ENCODE measurements around the gene YOD1. TPM values are rescaled to one million over a fixed set of nuclear protein-coding genes. Genes with fewer than 3 reads are reported as not detected.

YOD1 gene
- total and polyA plus RNA-seq, 7 donors: 1.2 to 7.8 (median 5.2) TPM

DNA sequence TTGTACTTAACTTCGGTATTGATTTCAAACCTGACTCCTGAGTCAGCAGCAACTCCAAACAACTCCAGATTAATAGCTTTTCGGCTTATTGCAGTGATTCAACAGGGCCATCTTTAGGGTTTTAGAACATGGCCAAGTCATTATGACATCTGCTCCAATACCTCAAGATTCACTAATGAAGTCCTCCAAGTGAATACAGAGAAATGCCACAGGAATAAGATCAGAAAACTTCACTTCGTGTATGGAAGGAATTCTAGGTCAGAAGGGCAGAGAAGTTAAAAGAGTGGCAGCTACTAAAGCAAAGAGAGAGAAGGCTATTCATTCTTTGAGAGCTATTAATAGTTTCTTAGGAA, 10.9 kb downstream of the YOD1 start:
- Histone ChIP-seq H3K4me1 (peaks cover 0 to 7% (median 6%) of the 10 kb centered on the region in 4 donors), H3K36me3 (no peaks in the 10 kb centered on the region), H3K4me3 (no peak overlapping the region), H3K27me3 (no peaks in the 10 kb centered on the region), H3K27ac (no peak overlapping the region), H3K9me3 (no peaks in the 10 kb centered on the region)
- WGBS, 2 donors: 72 to 79% methylated on average over 3 of the region's 3 CpGs
- no peak for DNase-seq
- intact Hi-C loops (cut with DNase I): no loop called here
- TF ChIP-seq POLR2AphosphoS5 (IDR thresholded peaks at IDR 0.05) (no peak), POLR2A (IDR thresholded peaks at IDR 0.05) (no peak), EP300 (IDR thresholded peaks at IDR 0.05) (no peak)
- TF ChIP-seq, protein P1, sequence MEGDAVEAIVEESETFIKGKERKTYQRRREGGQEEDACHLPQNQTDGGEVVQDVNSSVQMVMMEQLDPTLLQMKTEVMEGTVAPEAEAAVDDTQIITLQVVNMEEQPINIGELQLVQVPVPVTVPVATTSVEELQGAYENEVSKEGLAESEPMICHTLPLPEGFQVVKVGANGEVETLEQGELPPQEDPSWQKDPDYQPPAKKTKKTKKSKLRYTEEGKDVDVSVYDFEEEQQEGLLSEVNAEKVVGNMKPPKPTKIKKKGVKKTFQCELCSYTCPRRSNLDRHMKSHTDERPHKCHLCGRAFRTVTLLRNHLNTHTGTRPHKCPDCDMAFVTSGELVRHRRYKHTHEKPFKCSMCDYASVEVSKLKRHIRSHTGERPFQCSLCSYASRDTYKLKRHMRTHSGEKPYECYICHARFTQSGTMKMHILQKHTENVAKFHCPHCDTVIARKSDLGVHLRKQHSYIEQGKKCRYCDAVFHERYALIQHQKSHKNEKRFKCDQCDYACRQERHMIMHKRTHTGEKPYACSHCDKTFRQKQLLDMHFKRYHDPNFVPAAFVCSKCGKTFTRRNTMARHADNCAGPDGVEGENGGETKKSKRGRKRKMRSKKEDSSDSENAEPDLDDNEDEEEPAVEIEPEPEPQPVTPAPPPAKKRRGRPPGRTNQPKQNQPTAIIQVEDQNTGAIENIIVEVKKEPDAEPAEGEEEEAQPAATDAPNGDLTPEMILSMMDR (IDR thresholded peaks at IDR 0.05): no peak

DNA sequence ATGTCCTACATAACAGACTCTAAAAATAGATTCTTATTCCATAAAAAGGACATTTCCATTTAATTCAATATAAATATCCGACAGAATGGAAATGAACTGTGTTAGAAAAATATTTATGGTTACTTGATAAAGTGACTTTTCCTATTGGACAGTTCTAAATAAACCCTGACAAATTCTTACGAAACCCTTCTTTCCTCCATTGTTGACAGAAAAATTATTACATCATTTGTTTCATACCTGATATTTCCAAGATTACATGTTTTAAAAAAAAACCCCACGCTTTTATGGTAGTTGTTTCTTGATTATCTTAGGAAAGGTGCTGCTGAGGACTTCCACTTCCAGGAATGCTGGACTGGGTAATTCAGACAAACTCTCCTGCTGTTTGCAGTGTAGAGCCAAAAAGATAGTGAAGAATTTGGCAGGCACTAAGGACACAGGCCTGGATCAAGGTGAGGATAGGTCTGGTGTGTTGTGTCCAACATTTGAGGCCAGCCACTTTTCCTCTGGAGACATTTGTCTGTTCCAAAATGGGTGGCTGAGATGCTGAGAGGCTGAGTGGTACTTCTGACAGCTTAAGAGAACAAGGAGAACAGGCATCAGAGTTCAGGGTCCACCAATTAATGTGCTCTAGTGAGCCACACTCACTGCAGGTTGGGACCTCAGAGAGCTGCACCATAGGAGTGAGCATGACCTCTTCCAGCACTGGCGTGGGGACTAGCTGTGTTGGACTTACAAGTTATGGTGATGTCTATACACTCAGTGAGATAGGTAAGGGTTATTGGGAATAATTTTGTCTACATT, 11.4 kb downstream of the YOD1 start:
- intact Hi-C loops (cut with DNase I): no loop called here

DNA sequence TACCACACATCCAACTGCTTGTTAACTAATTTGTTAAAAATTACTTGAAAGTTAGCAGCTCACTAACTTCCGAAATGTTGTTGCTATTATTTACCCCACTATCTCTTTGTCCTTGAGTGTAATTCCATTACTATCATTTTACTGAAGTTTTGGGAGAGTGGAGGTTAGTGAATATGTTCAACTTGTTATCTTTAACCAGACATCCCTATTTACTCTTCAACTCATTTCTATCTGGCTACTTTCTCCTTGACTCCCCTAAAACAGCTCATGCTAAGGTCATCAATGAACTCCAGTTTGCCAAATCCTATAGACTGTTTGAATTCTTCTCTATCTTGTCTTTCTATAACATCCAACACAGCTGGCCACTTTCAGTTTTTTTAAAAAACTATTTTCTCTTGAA, 14.1 kb downstream of the YOD1 start:
- H3K27ac ChIP-seq: no peak overlapping the region
- no peak for DNase-seq
- H3K4me3 ChIP-seq: no peak overlapping the region
- H3K27me3 ChIP-seq: no peaks in the 10 kb centered on the region
- H3K4me1 ChIP-seq: peaks cover 0 to 5% (median 0%) of the 10 kb centered on the region in 4 donors
- WGBS, 2 donors: 96% methylated on average over 1 of the region's 1 CpG
- intact Hi-C loops (cut with DNase I): no loop called here
- H3K36me3 ChIP-seq: no peaks in the 10 kb centered on the region
- no peaks in the 10 kb centered on the region for H3K9me3 ChIP-seq
- TF ChIP-seq POLR2A (IDR thresholded peaks at IDR 0.05) (no peak), POLR2AphosphoS5 (IDR thresholded peaks at IDR 0.05) (no peak), EP300 (IDR thresholded peaks at IDR 0.05) (no peak)
- TF ChIP-seq, protein P1 (IDR thresholded peaks at IDR 0.05): no peak

More for the DNA sequence above, 11.4 kb downstream of the YOD1 start:
- H3K36me3 ChIP-seq: no peaks in the 10 kb centered on the region
- no peaks in the 10 kb centered on the region for H3K9me3 ChIP-seq
- no peak for DNase-seq
- no peak overlapping the region for H3K4me3 ChIP-seq
- H3K4me1 ChIP-seq: peaks cover 0 to 5% (median 2%) of the 10 kb centered on the region in 4 donors
- TF ChIP-seq POLR2A (IDR thresholded peaks at IDR 0.05) (no peak), POLR2AphosphoS5 (IDR thresholded peaks at IDR 0.05) (no peak), EP300 (IDR thresholded peaks at IDR 0.05) (no peak)
- TF ChIP-seq, protein P1 (IDR thresholded peaks at IDR 0.05): no peak
- no peaks in the 10 kb centered on the region for H3K27me3 ChIP-seq
- 92 to 94% methylated on average over 4 of the region's 4 CpGs for WGBS, 2 donors
- no peak overlapping the region for H3K27ac ChIP-seq

DNA sequence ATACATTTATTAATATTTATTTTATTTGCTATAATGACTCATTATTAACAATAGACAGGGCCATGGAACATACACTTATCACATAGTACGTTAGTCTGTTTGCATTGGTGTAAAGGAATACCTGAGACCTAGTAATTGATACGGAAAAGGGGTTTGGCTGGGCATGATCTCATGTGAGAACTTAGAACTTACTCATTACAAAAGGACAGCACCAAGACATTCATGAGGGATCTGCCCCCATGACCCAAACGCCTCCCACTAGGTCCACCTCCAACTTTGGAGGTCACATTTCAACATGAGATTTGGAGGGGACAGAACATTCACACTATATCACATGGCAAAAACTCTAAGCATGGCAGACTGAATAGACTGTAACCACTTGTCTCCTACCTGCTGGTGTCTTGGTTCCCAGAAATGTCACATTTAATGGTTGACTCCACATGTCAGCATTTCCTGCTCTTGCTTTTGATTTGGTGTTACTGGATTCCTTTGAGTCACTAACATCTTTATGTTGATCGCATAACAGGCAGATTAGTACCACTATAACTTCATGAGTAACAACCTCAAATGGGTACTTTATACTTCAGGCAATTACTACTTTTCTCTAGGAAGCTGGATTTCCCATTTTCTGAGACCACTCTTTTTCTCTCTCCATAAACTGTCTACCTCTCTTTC, 15.0 kb downstream of the YOD1 start:
- intact Hi-C loops (cut with DNase I): no loop called here
- no peak overlapping the region for H3K4me3 ChIP-seq
- H3K36me3 ChIP-seq: no peaks in the 10 kb centered on the region
- DNase-seq: no peak
- TF ChIP-seq, protein P1 (IDR thresholded peaks at IDR 0.05): no peak
- TF ChIP-seq POLR2A (IDR thresholded peaks at IDR 0.05) (no peak), EP300 (IDR thresholded peaks at IDR 0.05) (no peak), POLR2AphosphoS5 (IDR thresholded peaks at IDR 0.05) (no peak)
- peaks cover 0 to 5% (median 0%) of the 10 kb centered on the region in 4 donors for H3K4me1 ChIP-seq
- WGBS, 2 donors: 80 to 92% methylated on average over 4 of the region's 4 CpGs
- no peaks in the 10 kb centered on the region for H3K27me3 ChIP-seq
- no peaks in the 10 kb centered on the region for H3K9me3 ChIP-seq
- H3K27ac ChIP-seq: no peak overlapping the region

All from sigmoid colon (tissue), 7 donors.